Trophoblast cell (in vitro differentiated cells and primary cell): ENCODE data around the gene ANXA8.

Experiments used
- DNase-seq, 2 donors: peaks; one replicate each; pipeline ENCODE4 v3.0.0-alpha.2; 2016
- H2AFZ ChIP-seq: 2 replicates; pipeline ENCODE4 v1.6.1; 2013; ENCODE audit warnings: low read length, moderate library complexity, mild to moderate bottlenecking; ENCODE audit not compliant: insufficient read depth, poor library complexity
- H2AK5ac ChIP-seq: 2 replicates; pipeline ENCODE4 v1.6.1; 2013; ENCODE audit warnings: mild to moderate bottlenecking, low read length
- H2BK120ac ChIP-seq: 2 replicates; pipeline ENCODE4 v1.6.1; 2013; ENCODE audit warnings: low read length, mild to moderate bottlenecking, moderate library complexity; ENCODE audit not compliant: insufficient read depth, poor library complexity
- H2BK12ac ChIP-seq: 2 replicates; pipeline ENCODE4 v1.6.1; 2013; ENCODE audit warnings: mild to moderate bottlenecking, low read length, moderate library complexity
- H2BK5ac ChIP-seq: 2 replicates; pipeline ENCODE4 v1.6.1; 2013; ENCODE audit warnings: low read length, low read depth, moderate library complexity, mild to moderate bottlenecking; ENCODE audit not compliant: poor library complexity
- H3K14ac ChIP-seq: 2 replicates; pipeline ENCODE4 v1.6.1; 2013; ENCODE audit warnings: mild to moderate bottlenecking, low read length
- H3K18ac ChIP-seq: 2 replicates; pipeline ENCODE4 v1.6.1; 2013; ENCODE audit warnings: mild to moderate bottlenecking, low read length
- H3K23ac ChIP-seq: 2 replicates; pipeline ENCODE4 v1.6.1; 2013; ENCODE audit warnings: low read length
- H3K27ac ChIP-seq: 2 replicates; pipeline ENCODE4 v1.5.1; 2013; ENCODE audit warnings: low read depth, mild to moderate bottlenecking, inconsistent platforms, low read length, moderate library complexity
- H3K27me3 ChIP-seq: 2 replicates; pipeline ENCODE4 v1.6.1; 2013; ENCODE audit warnings: inconsistent platforms, mild to moderate bottlenecking, low read length, moderate library complexity; ENCODE audit not compliant: insufficient read depth
- H3K36me3 ChIP-seq, 2 experiments: 1 replicate in 1 of 2; 2 replicates in 1 of 2; pipeline ENCODE4 v1.6.1; 2013; ENCODE audit warnings: low read length in 2 of 2, mild to moderate bottlenecking in 2 of 2, moderate library complexity in 1 of 2; ENCODE audit not compliant: insufficient read depth in 2 of 2, control insufficient read depth in 1 of 2
- H3K4ac ChIP-seq: 2 replicates; pipeline ENCODE4 v1.6.1; 2013; ENCODE audit warnings: low read depth, mild to moderate bottlenecking, low read length, moderate library complexity
- H3K4me1 ChIP-seq, 2 experiments: 1 replicate in 1 of 2; 2 replicates in 1 of 2; pipeline ENCODE4 v1.6.1; 2013; ENCODE audit warnings: low read length in 2 of 2, mild to moderate bottlenecking in 2 of 2, moderate library complexity in 1 of 2; ENCODE audit not compliant: insufficient read depth in 2 of 2, control insufficient read depth in 1 of 2
- H3K4me2 ChIP-seq: 2 replicates; pipeline ENCODE4 v1.6.1; 2013; ENCODE audit warnings: inconsistent platforms, mild to moderate bottlenecking, low read length, moderate library complexity
- H3K4me3 ChIP-seq: 2 replicates; pipeline ENCODE4 v1.5.1; 2013; ENCODE audit warnings: mild to moderate bottlenecking, low read depth, low read length, inconsistent platforms
- H3K79me1 ChIP-seq: one replicate; pipeline ENCODE4 v1.6.1; 2013; ENCODE audit warnings: low read length
- H3K79me2 ChIP-seq: 2 replicates; pipeline ENCODE4 v1.6.1; 2013; ENCODE audit warnings: low read length, mild to moderate bottlenecking; ENCODE audit not compliant: control insufficient read depth, insufficient read depth, poor library complexity
- H3K9ac ChIP-seq: 2 replicates; pipeline ENCODE4 v1.6.1; 2013; ENCODE audit warnings: mild to moderate bottlenecking, low read length
- H3K9me3 ChIP-seq: 2 replicates; pipeline ENCODE4 v1.6.1; 2013; ENCODE audit warnings: low read depth, mild to moderate bottlenecking, control low read depth, inconsistent platforms, low read length; ENCODE audit not compliant: insufficient read depth
- H4K12ac ChIP-seq: 2 replicates; pipeline ENCODE4 v1.6.1; 2013; ENCODE audit warnings: low read depth, mild to moderate bottlenecking, low read length, moderate library complexity
- H4K8ac ChIP-seq: 2 replicates; pipeline ENCODE4 v1.6.1; 2013; ENCODE audit warnings: low read depth, mild to moderate bottlenecking, low read length, moderate library complexity
- H4K91ac ChIP-seq: one replicate; pipeline ENCODE4 v1.6.1; 2013; ENCODE audit warnings: low read depth, mild to moderate bottlenecking, low read length, moderate library complexity
- WGBS: extraction: QIAGEN DNeasy Blood & Tissue Kit; methylation state at CpG from one replicate; pipeline ENCODE4 v1.1.7; 2013; ENCODE audit warnings: missing lambda C conversion rate; ENCODE audit not compliant: insufficient read length, insufficient coverage; ENCODE audit errors: extremely low coverage; 5-methylcytosine and 5-hydroxymethylcytosine counted together

ANXA8 gene

DNA sequence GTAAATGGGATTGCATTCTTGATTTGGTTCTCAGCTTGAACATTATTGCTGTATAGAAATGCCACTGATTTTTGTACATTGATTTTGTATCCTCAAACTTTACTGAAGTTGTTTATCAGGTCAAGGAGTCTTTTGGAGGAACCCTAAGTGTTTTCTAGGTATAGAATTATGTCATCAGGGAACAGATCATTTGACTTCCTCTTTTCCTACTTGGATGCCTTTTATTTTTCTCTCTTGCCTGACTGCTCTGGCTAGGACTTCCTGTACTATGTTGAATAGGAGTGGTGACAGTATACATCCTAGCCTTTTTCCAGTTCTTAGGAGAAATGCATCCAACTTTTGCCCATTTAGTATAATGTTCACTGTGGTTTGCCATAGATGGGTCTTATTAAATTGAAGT lies 48.8 kb downstream of the ANXA8 start:
- no peak for DNase-seq
- Histone ChIP-seq H4K12ac (no peak overlapping the region), H3K4me3 (no peak overlapping the region), H4K91ac (no peak overlapping the region), H3K4me2 (no peak overlapping the region), H2AK5ac (no peak overlapping the region), H2BK120ac (no peak overlapping the region), H3K79me1 (peaks cover 2% of the 10 kb centered on the region), H3K27me3 (no peaks in the 10 kb centered on the region), H2BK12ac (no peak overlapping the region), H3K79me2 (no peaks in the 10 kb centered on the region), H3K18ac (no peak overlapping the region), H2BK5ac (no peak overlapping the region), H2AFZ (no peak overlapping the region), H3K4me1 (no peaks in the 10 kb centered on the region), H3K9me3 (peaks cover 1% of the 10 kb centered on the region), H3K23ac (no peak overlapping the region), H3K27ac (no peak overlapping the region), H4K8ac (no peak overlapping the region), H3K9ac (no peak overlapping the region), H3K14ac (no peak overlapping the region), H3K4ac (no peak overlapping the region), H3K36me3 (no peaks in the 10 kb centered on the region)

DNA sequence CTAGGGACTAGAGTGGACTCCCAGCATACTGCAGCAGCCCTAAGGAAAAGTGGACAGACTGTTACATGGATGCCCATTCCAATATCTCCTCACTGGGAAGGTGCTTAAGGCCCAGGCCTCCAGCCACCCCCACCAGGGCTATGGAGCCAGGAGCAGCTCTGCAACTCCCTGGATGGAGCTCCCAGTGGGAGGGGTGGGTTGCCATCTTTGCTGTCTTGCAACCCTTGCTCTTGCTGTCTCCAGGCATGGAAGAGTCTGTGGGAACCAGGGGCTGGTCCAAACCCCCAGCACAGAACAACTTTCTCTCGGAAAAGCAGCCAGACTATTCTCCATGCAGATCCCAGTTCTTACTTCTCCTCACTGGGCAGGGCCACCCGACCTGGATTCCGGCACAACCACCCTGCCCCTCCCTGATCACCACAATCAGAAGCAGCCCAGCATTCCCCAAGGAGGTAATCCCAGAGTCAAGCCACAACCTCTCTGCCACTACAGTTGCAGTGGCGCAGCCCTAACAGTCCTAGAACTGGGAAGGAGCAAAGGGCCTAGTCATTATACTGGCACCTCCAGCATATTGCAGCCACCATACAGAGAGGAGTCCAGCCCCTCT lies 58.0 kb downstream of the ANXA8 start:
- Histone ChIP-seq H4K8ac (no peak overlapping the region), H4K12ac (no peak overlapping the region), H3K23ac (no peak overlapping the region), H3K27me3 (no peaks in the 10 kb centered on the region), H4K91ac (no peak overlapping the region), H3K4me3 (no peak overlapping the region), H3K79me2 (peaks cover 2% of the 10 kb centered on the region), H2BK120ac (no peak overlapping the region), H3K18ac (no peak overlapping the region), H3K4me1 (peaks cover 2 to 3% of the 10 kb centered on the region in 2 experiments), H2AFZ (no peak overlapping the region), H3K9me3 (no peaks in the 10 kb centered on the region), H3K36me3 (no peaks in the 10 kb centered on the region), H3K4me2 (no peak overlapping the region), H2BK5ac (no peak overlapping the region), H3K79me1 (peaks cover 5% of the 10 kb centered on the region), H2BK12ac (no peak overlapping the region), H3K27ac (no peak overlapping the region), H2AK5ac (no peak overlapping the region), H3K14ac (no peak overlapping the region), H3K4ac (peak overlapping the region; percentile 16), H3K9ac (no peak overlapping the region)
- DNase-seq = no peak
- no CpG with 5 or more reads among the region's 4 CpGs for WGBS

DNA sequence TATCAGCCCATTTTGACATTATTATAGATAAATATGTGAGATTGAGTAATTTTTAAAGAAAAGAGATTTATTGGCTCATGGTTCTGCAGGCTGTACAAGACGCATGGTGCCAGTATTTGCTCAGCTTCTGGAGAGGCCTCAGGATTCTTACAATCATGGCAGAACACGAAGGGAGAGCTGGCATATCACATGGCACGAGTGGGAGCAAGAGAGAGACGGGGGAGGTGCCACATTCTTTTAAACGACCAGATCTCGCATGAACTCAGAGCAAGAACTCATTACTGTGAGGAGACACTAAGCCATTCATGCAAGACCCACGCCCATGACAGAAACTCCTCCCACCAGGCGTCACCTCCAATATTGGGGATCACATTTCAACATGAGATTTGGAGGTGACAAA lies 59.7 kb downstream of the ANXA8 start:
- H2AK5ac ChIP-seq = no peak overlapping the region
- H3K36me3 ChIP-seq = no peaks in the 10 kb centered on the region
- peak overlapping the region; percentile 63 for H4K12ac ChIP-seq
- peaks cover 2% of the 10 kb centered on the region for H3K9me3 ChIP-seq
- peak overlapping the region; percentile 47 for H2BK12ac ChIP-seq
- H3K4me3 ChIP-seq = no peak overlapping the region
- peaks cover 20% of the 10 kb centered on the region for H3K79me1 ChIP-seq
- no peak overlapping the region for H3K27ac ChIP-seq
- peak overlapping the region; percentile 31 for H4K91ac ChIP-seq
- no peak overlapping the region for H2BK5ac ChIP-seq
- no peak overlapping the region for H3K4ac ChIP-seq
- peaks cover 9 to 11% of the 10 kb centered on the region in 2 experiments for H3K4me1 ChIP-seq
- H2BK120ac ChIP-seq = peak overlapping the region; percentile 38
- H3K18ac ChIP-seq = no peak overlapping the region
- H3K9ac ChIP-seq = no peak overlapping the region
- H3K4me2 ChIP-seq = no peak overlapping the region
- peaks cover 8% of the 10 kb centered on the region for H3K79me2 ChIP-seq
- no peaks in the 10 kb centered on the region for H3K27me3 ChIP-seq
- WGBS = no CpG with 5 or more reads among the region's 8 CpGs
- no peak overlapping the region for H2AFZ ChIP-seq
- no peak overlapping the region for H4K8ac ChIP-seq
- no peak overlapping the region for H3K14ac ChIP-seq
- no peak for DNase-seq
- H3K23ac ChIP-seq = no peak overlapping the region

DNA sequence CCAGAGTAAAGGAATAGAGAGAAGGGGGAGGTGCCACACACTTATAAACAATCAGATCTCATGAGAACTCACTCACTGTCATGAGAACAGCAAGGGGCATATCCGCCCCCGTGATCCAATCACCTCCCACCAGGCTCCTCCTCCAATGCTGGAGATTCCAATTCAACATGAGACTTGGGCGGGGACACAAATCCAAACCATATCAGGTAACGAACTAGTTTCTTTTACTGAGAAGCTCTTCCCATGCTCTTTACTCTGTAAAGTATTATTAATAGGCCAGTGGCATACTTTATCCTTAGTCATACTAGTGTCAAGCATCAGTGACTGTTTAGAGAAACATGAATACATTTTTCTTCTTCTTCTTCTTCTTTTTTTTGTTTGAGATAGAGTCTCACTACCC lies 60.4 kb downstream of the ANXA8 start:
- Histone ChIP-seq H3K4me2 (no peak overlapping the region), H3K9me3 (peaks cover 3% of the 10 kb centered on the region), H3K9ac (no peak overlapping the region), H4K12ac (no peak overlapping the region), H4K8ac (no peak overlapping the region), H3K27ac (no peak overlapping the region), H4K91ac (no peak overlapping the region), H2AK5ac (no peak overlapping the region), H3K27me3 (no peaks in the 10 kb centered on the region), H3K4ac (no peak overlapping the region), H3K23ac (no peak overlapping the region), H2BK5ac (no peak overlapping the region), H2BK120ac (no peak overlapping the region), H2AFZ (no peak overlapping the region), H3K79me2 (peaks cover 8% of the 10 kb centered on the region), H3K18ac (no peak overlapping the region), H3K36me3 (no peaks in the 10 kb centered on the region), H3K79me1 (peaks cover 27% of the 10 kb centered on the region), H3K14ac (no peak overlapping the region), H3K4me3 (no peak overlapping the region), H3K4me1 (peaks cover 9 to 11% of the 10 kb centered on the region in 2 experiments), H2BK12ac (no peak overlapping the region)
- WGBS = no CpG with 5 or more reads among the region's 4 CpGs
- no peak for DNase-seq
